Right lobe of liver (tissue), 6 donors: Measurements from ENCODE around the gene PLCXD3. TPM values are rescaled to one million over a fixed set of nuclear protein-coding genes. Genes with fewer than 3 reads are reported as not detected.

ENCODE experiments used
- ATAC-seq, 4 donors: fragments of 200-7000 bp; cut with Tn5 transposase; one replicate each; pipeline ENCODE4 v1.9.1; 2020; ENCODE audit warnings: mild to moderate bottlenecking in 4 of 4, moderate library complexity in 4 of 4
- DNase-seq, 3 donors: peaks; one replicate each; pipeline ENCODE4 v3.0.0-alpha.2; 2020
- H3K27ac ChIP-seq, 3 donors: fragments of 200-600 bp; one replicate each; pipeline ENCODE4 v1.8.0; 2022
- H3K27me3 ChIP-seq, 2 donors: fragments of 200-600 bp; one replicate each; pipeline ENCODE4 v1.8.0; 2022
- H3K36me3 ChIP-seq, 4 donors: fragments of 200-600 bp; sonication (generic) in 1 of 4; one replicate each; pipeline versions ENCODE4 v1.5.1 to v1.8.0; 2017 to 2022; ENCODE audit warnings: control low read depth in 1 of 4
- H3K4me1 ChIP-seq, 4 donors: fragments of 200-600 bp; sonication (generic) in 1 of 4; one replicate each; pipeline versions ENCODE4 v1.5.1 to v1.8.0; 2017 to 2022; ENCODE audit warnings: control low read depth in 1 of 4
- H3K4me3 ChIP-seq, 3 donors: fragments of 200-600 bp; one replicate each; pipeline ENCODE4 v1.8.0; 2022
- H3K9me3 ChIP-seq, 4 donors: fragments of 200-600 bp; sonication (generic) in 1 of 4; one replicate each; pipeline versions ENCODE4 v1.5.1 to v1.8.0; 2017 to 2022; ENCODE audit warnings: control low read depth in 1 of 4
- POLR2A ChIP-seq: fragments of 450-650 bp; IDR thresholded peaks from one replicate; pipeline ENCODE4 v1.6.1; 2017; ENCODE audit warnings: antibody characterized with exemption, mild to moderate bottlenecking
- WGBS: methylation state at CpG from one replicate; pipeline ENCODE4 v1.1.6; 2018; ENCODE audit warnings: low coverage, low lambda C conversion rate; ENCODE audit not compliant: insufficient coverage; ENCODE audit errors: missing lambda C conversion rate; 5-methylcytosine and 5-hydroxymethylcytosine counted together
- intact Hi-C, 2 donors: fragments of 100-400 bp; cut with DNase I; formaldehyde crosslinking; loops; one replicate each; pipeline versions ENCODE4 v1.11.2 to v1.14.1; 2022
- total RNA-seq, 6 experiments: library from RNA; depleted of rRNA in 2 of 6; stranded (reverse); fragments of >200 nt in 2 of 6; fragmentation: NEBNext Ultra II Directional in 3 of 6; extraction: Animal tissue kit (Norgen Biotek cat#: 25700) in 3 of 6; gene quantifications; one replicate each; pipeline versions ENCODE4 v1.1.0 to v1.2.4, GENCODE V29; 2016 to 2023
- TF ChIP-seq, protein P1 (sequence below), 4 donors: fragments of 200-600 bp in 3 of 4; fragments of 450-650 bp in 1 of 4; IDR thresholded peaks; one replicate each; pipeline versions ENCODE4 v1.5.1 to v1.8.0; 2016 to 2022; ENCODE audit warnings: antibody characterized with exemption in 4 of 4, mild to moderate bottlenecking in 2 of 4
- donor health status: DM: no; HTN: yes; CAD: no.
- donor health status: DM: no; HTN: no; CAD: no.
- donor health status: DM: no; HTN: no; CAD: no.
- donor health status: DM: no; HTN: yes; CAD: no.
- donor health status: DM: no; HTN: yes; CAD: no.

The PLCXD3 gene
- total RNA-seq, 6 experiments from 2014 or later: 0.27 to 3.5 (median 1.1) TPM

DNA sequence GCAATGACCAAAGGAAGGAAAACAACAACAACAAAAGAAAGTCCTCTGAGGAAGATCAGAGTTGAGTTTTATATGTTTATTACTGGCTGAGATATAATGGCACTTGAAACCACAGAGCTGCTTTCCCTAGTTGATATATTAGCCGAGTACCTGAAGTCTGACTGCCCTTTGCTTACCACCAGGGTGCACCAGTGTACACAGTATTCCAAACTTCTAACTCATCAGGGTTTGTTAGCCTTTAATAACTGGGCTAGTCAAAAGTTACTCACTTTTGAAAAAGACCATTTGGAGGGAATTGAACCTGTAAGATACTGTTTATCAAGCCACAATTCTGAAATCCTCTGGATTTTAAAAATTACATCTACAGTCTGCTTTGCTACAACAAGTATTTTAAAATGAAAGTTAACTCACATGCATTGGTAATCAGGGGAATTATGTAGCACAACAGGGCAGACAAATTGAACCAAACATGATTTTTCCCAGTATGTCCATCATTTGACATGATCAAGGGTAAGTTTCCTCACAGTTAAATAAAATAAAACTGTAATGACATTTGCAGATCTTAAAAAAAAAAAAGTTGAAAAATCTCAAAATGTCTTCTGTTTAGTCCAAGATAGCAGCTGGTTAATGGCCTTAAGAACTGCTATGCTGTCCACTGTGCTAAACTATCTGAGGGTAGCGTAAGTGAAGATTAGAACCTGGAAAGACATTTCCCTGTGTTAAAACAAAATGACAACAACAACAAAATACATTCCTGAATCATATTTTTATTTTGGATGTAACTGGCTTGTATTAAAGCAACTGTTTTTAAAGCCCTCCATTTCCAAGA lies 239.8 kb downstream of the PLCXD3 start:
- H3K27ac ChIP-seq: no peak overlapping the region
- intact Hi-C loops: no loop called here
- DNase-seq: peak in 1 of 3 donors; percentile 53
- 36% methylated on average over 2 of the region's 2 CpGs for WGBS
- no peaks in the 10 kb centered on the region for H3K27me3 ChIP-seq
- no peak for TF ChIP-seq POLR2A
- TF ChIP-seq, protein P1, sequence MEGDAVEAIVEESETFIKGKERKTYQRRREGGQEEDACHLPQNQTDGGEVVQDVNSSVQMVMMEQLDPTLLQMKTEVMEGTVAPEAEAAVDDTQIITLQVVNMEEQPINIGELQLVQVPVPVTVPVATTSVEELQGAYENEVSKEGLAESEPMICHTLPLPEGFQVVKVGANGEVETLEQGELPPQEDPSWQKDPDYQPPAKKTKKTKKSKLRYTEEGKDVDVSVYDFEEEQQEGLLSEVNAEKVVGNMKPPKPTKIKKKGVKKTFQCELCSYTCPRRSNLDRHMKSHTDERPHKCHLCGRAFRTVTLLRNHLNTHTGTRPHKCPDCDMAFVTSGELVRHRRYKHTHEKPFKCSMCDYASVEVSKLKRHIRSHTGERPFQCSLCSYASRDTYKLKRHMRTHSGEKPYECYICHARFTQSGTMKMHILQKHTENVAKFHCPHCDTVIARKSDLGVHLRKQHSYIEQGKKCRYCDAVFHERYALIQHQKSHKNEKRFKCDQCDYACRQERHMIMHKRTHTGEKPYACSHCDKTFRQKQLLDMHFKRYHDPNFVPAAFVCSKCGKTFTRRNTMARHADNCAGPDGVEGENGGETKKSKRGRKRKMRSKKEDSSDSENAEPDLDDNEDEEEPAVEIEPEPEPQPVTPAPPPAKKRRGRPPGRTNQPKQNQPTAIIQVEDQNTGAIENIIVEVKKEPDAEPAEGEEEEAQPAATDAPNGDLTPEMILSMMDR (IDR thresholded peaks at IDR 0.05): peak; percentile 72 to 83 (median 80)
- no peaks in the 10 kb centered on the region for H3K4me1 ChIP-seq
- peak; percentile 96 to 99 (median 98) for ATAC-seq
- no peaks in the 10 kb centered on the region for H3K9me3 ChIP-seq
- no peaks in the 10 kb centered on the region for H3K36me3 ChIP-seq
- no peak overlapping the region for H3K4me3 ChIP-seq

DNA sequence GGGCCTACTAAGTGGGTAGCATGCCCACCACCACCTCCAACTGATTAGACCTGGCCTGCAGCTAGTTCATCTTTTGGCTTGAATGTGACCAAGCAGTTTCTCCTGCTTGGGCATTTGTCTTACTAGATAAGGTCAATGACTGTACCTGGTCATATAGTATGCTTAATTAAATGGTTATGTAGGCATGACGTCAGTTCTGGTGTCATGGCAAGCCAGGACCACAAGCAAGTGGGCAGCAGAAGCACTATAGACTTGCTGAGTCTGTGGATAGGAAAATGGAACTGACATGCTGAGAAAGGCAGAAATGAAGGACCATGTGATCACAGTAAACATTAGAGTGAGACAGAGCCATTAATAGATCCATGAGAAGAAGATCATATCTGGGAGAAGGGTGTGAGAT lies 241.5 kb downstream of the PLCXD3 start:
- no peaks in the 10 kb centered on the region for H3K36me3 ChIP-seq
- H3K4me1 ChIP-seq: no peaks in the 10 kb centered on the region
- DNase-seq: no peak
- TF ChIP-seq POLR2A: no peak
- TF ChIP-seq, protein P1 (IDR thresholded peaks at IDR 0.05): no peak
- 82% methylated on average over 1 of the region's 1 CpG for WGBS
- intact Hi-C loops: no loop called here
- no peaks in the 10 kb centered on the region for H3K27me3 ChIP-seq
- no peak overlapping the region for H3K27ac ChIP-seq
- H3K9me3 ChIP-seq: no peaks in the 10 kb centered on the region
- ATAC-seq: no peak
- no peak overlapping the region for H3K4me3 ChIP-seq

DNA sequence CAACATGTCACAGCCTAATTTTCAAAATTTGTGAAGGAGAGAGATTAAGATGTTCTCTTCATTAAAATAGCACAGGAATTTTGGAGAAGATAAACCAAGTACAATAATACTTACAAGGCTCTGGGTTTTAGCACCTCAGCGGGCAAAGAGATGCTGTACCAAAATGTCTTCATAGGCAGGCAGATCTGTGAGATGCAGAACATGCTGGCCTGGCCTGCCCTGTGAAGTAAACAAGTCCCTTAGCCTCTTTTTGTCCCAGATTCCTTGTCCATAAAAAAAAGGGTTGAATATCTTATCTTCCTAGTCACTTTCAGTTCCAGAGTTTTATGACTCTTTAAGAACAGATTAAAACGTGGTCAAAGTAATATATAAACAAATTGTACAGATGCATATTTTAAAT lies 244.0 kb downstream of the PLCXD3 start:
- Histone ChIP-seq H3K4me3 (no peak overlapping the region), H3K27ac (no peak overlapping the region), H3K9me3 (no peaks in the 10 kb centered on the region), H3K4me1 (no peaks in the 10 kb centered on the region), H3K27me3 (no peaks in the 10 kb centered on the region), H3K36me3 (no peaks in the 10 kb centered on the region)
- intact Hi-C loops: no loop called here
- 73% methylated on average over 2 of the region's 2 CpGs for WGBS
- DNase-seq: no peak
- no peak for ATAC-seq
- TF ChIP-seq POLR2A: no peak
- TF ChIP-seq, protein P1 (IDR thresholded peaks at IDR 0.05): no peak

DNA sequence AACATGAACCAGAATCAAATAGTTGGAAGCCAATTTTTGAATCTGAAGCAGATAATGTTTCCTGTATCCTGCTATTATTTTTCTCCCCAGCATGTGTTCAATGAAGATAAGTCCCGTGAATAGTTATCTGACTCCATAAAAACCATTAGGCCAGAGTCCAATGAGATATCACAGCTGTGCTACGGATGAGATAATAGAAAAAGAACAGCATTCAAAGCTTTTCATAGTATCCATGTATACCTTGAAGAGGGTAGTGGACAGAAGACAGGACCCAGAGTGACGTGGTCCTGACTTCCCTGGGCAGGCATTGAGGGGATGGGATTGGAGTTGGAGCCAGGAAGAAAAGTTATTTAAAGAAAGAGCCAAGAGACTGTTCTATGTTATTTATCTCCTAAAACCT lies 246.4 kb downstream of the PLCXD3 start:
- intact Hi-C loops: no loop called here
- no peak for TF ChIP-seq POLR2A
- TF ChIP-seq, protein P1 (IDR thresholded peaks at IDR 0.05): no peak
- Histone ChIP-seq H3K27me3 (no peaks in the 10 kb centered on the region), H3K27ac (peak overlapping the region in 1 of 3 donors; percentile 7), H3K4me3 (no peak overlapping the region), H3K36me3 (no peaks in the 10 kb centered on the region), H3K4me1 (no peaks in the 10 kb centered on the region), H3K9me3 (no peaks in the 10 kb centered on the region)
- ATAC-seq (peak; percentile 79 to 94 (median 90)), DNase-seq (no peak)
- WGBS: 50% methylated on average over 3 of the region's 3 CpGs
